Natural killer cell treated with Interleukin-12 subunit alpha and Interleukin-12 subunit beta and Interleukin-15 and Interleukin-18, amount 100 ng/mL, for 72 hours (primary cell): ENCODE data around the gene TCF4. TPM values are rescaled to one million over a fixed set of nuclear protein-coding genes. Genes with fewer than 3 reads are reported as not detected.

ENCODE experiments used
- ATAC-seq, 2 donors: fragments of 150-1000 bp; cut with Tn5 transposase in 1 of 2; sonication (Bioruptor Pico), chemical (Tn5 transposase) in 1 of 2; 2 replicates each; pipeline ENCODE4 v1.10.0; 2021
- DNase-seq: peaks from one replicate; pipeline ENCODE4 v3.0.0; 2022; ENCODE audit warnings: low spot score
- H3K27ac Mint-ChIP-seq, 2 donors: 1 replicate in 1 of 2; 2 replicates in 1 of 2; pipeline ENCODE4 v1.8.0; 2022; ENCODE audit warnings: mixed read lengths in 2 of 2, mild to moderate bottlenecking in 1 of 2, moderate library complexity in 1 of 2
- H3K27me3 Mint-ChIP-seq, 2 donors: 1 replicate in 1 of 2; 2 replicates in 1 of 2; pipeline ENCODE4 v1.8.0; 2022; ENCODE audit warnings: mixed read lengths in 2 of 2
- H3K36me3 Mint-ChIP-seq: one replicate; pipeline ENCODE4 v1.8.0; 2022; ENCODE audit warnings: mixed read lengths
- H3K4me1 Mint-ChIP-seq, 2 donors: 1 replicate in 1 of 2; 2 replicates in 1 of 2; pipeline ENCODE4 v1.8.0; 2022; ENCODE audit warnings: low read depth in 2 of 2, mixed read lengths in 2 of 2, mild to moderate bottlenecking in 1 of 2
- H3K4me3 Mint-ChIP-seq: one replicate; pipeline ENCODE4 v1.8.0; 2022; ENCODE audit warnings: mixed read lengths
- H3K9me3 Mint-ChIP-seq: 2 replicates; pipeline ENCODE4 v1.8.0; 2022; ENCODE audit warnings: mixed read lengths
- total RNA-seq, 2 donors: library from RNA; stranded (reverse); gene quantifications; one replicate each; pipeline ENCODE4 v1.2.3, GENCODE V29; 2022

The TCF4 gene
- total RNA-seq, 2 donors from 2014 or later = 6.1 to 10.3 TPM

- Mint-ChIP-seq H3K4me3 (no peak overlapping the region), H3K36me3 (no peaks in the 10 kb centered on the region), H3K9me3 (no peaks in the 10 kb centered on the region), H3K27ac (no peak overlapping the region), H3K27me3 (no peaks in the 10 kb centered on the region), H3K4me1 (no peaks in the 10 kb centered on the region)
- DNase-seq (no peak), ATAC-seq (no peak)
Measured at GRCh38 chr18:55287149-55287806, 300.7 kb downstream of the TCF4 start.

- DNase-seq (no peak), ATAC-seq (no peak)
- Mint-ChIP-seq H3K4me1 (no peaks in the 10 kb centered on the region), H3K36me3 (no peaks in the 10 kb centered on the region), H3K27me3 (no peaks in the 10 kb centered on the region), H3K27ac (no peak overlapping the region), H3K9me3 (no peaks in the 10 kb centered on the region), H3K4me3 (no peak overlapping the region)
Measured at GRCh38 chr18:55286257-55286825, 301.7 kb downstream of the TCF4 start.

GRCh38 chr18:55284614-55285013, 303.4 kb downstream of the TCF4 start:
- Mint-ChIP-seq H3K27ac (no peak overlapping the region), H3K4me1 (no peaks in the 10 kb centered on the region), H3K27me3 (no peaks in the 10 kb centered on the region), H3K4me3 (no peak overlapping the region), H3K36me3 (no peaks in the 10 kb centered on the region), H3K9me3 (no peaks in the 10 kb centered on the region)
- no peak for ATAC-seq
- no peak for DNase-seq

- no peaks in the 10 kb centered on the region for H3K4me1 Mint-ChIP-seq
- ATAC-seq (no peak), DNase-seq (no peak)
- H3K36me3 Mint-ChIP-seq = no peaks in the 10 kb centered on the region
- H3K4me3 Mint-ChIP-seq = no peak overlapping the region
- H3K9me3 Mint-ChIP-seq = no peaks in the 10 kb centered on the region
- no peak overlapping the region for H3K27ac Mint-ChIP-seq
- no peaks in the 10 kb centered on the region for H3K27me3 Mint-ChIP-seq
Measured at GRCh38 chr18:55283309-55283708, 304.7 kb downstream of the TCF4 start.

- Mint-ChIP-seq H3K36me3 (no peaks in the 10 kb centered on the region), H3K27ac (no peak overlapping the region), H3K27me3 (no peaks in the 10 kb centered on the region), H3K4me1 (no peaks in the 10 kb centered on the region), H3K4me3 (no peak overlapping the region), H3K9me3 (no peaks in the 10 kb centered on the region)
- ATAC-seq (no peak), DNase-seq (no peak)
Measured at GRCh38 chr18:55280503-55280902, 307.5 kb downstream of the TCF4 start.

- no peak for ATAC-seq
- Mint-ChIP-seq H3K36me3 (no peaks in the 10 kb centered on the region), H3K4me1 (no peaks in the 10 kb centered on the region), H3K4me3 (no peak overlapping the region), H3K9me3 (no peaks in the 10 kb centered on the region), H3K27me3 (no peaks in the 10 kb centered on the region), H3K27ac (no peak overlapping the region)
- no peak for DNase-seq
Measured at GRCh38 chr18:55275039-55275901, 312.7 kb downstream of the TCF4 start.

- ATAC-seq = no peak
- H3K36me3 Mint-ChIP-seq = no peaks in the 10 kb centered on the region
Measured at GRCh38 chr18:55272510-55273243, 315.3 kb downstream of the TCF4 start.

GRCh38 chr18:55269622-55270021, 318.4 kb downstream of the TCF4 start:
- no peaks in the 10 kb centered on the region for H3K9me3 Mint-ChIP-seq
- no peaks in the 10 kb centered on the region for H3K36me3 Mint-ChIP-seq
- no peak overlapping the region for H3K4me3 Mint-ChIP-seq
- DNase-seq (no peak), ATAC-seq (no peak)
- no peaks in the 10 kb centered on the region for H3K27me3 Mint-ChIP-seq
- H3K27ac Mint-ChIP-seq = no peak overlapping the region
- H3K4me1 Mint-ChIP-seq = peaks cover 10 to 21% of the 10 kb centered on the region in 2 donors

More at GRCh38 chr18:55272510-55273243, 315.3 kb downstream of the TCF4 start:
- Mint-ChIP-seq H3K27me3 (no peaks in the 10 kb centered on the region), H3K4me1 (peaks cover 10 to 12% of the 10 kb centered on the region in 2 donors), H3K27ac (no peak overlapping the region), H3K9me3 (no peaks in the 10 kb centered on the region), H3K4me3 (no peak overlapping the region)
- no peak for DNase-seq

- Mint-ChIP-seq H3K9me3 (no peaks in the 10 kb centered on the region), H3K27me3 (no peaks in the 10 kb centered on the region), H3K4me3 (no peak overlapping the region), H3K27ac (peak overlapping the region; percentile 18 to 29), H3K4me1 (peaks cover 10 to 21% of the 10 kb centered on the region in 2 donors), H3K36me3 (no peaks in the 10 kb centered on the region)
- no peak for ATAC-seq
- no peak for DNase-seq
Measured at GRCh38 chr18:55268628-55269275, 319.2 kb downstream of the TCF4 start.

GRCh38 chr18:55268151-55268601, 319.8 kb downstream of the TCF4 start:
- DNase-seq (no peak), ATAC-seq (peak; percentile 20 to 65)
- Mint-ChIP-seq H3K4me1 (peaks cover 10 to 21% of the 10 kb centered on the region in 2 donors), H3K27me3 (no peaks in the 10 kb centered on the region), H3K27ac (peak overlapping the region; percentile 18 to 29), H3K9me3 (no peaks in the 10 kb centered on the region), H3K36me3 (no peaks in the 10 kb centered on the region), H3K4me3 (peak overlapping the region; percentile 30)

- Mint-ChIP-seq H3K27ac (no peak overlapping the region), H3K27me3 (no peaks in the 10 kb centered on the region), H3K4me1 (peaks cover 10 to 21% of the 10 kb centered on the region in 2 donors), H3K36me3 (no peaks in the 10 kb centered on the region), H3K9me3 (no peaks in the 10 kb centered on the region), H3K4me3 (no peak overlapping the region)
- no peak for DNase-seq
- ATAC-seq = no peak
Measured at GRCh38 chr18:55266981-55267380, 321.0 kb downstream of the TCF4 start.

GRCh38 chr18:55265984-55266383, 322.0 kb downstream of the TCF4 start:
- no peak for DNase-seq
- H3K36me3 Mint-ChIP-seq = no peaks in the 10 kb centered on the region
- H3K4me3 Mint-ChIP-seq = no peak overlapping the region
- H3K27ac Mint-ChIP-seq = no peak overlapping the region
- no peaks in the 10 kb centered on the region for H3K27me3 Mint-ChIP-seq
- H3K4me1 Mint-ChIP-seq = peaks cover 10 to 21% of the 10 kb centered on the region in 2 donors
- ATAC-seq = peak in 1 of 2 donors; percentile 61
- H3K9me3 Mint-ChIP-seq = no peaks in the 10 kb centered on the region

GRCh38 chr18:55265130-55265675, 322.8 kb downstream of the TCF4 start:
- DNase-seq (no peak), ATAC-seq (no peak)
- H3K36me3 Mint-ChIP-seq = no peaks in the 10 kb centered on the region
- peaks cover 10 to 21% of the 10 kb centered on the region in 2 donors for H3K4me1 Mint-ChIP-seq
- H3K27me3 Mint-ChIP-seq = no peaks in the 10 kb centered on the region
- no peak overlapping the region for H3K4me3 Mint-ChIP-seq
- no peak overlapping the region for H3K27ac Mint-ChIP-seq
- no peaks in the 10 kb centered on the region for H3K9me3 Mint-ChIP-seq
